Measurements from ENCODE around the gene SLC25A33.
A peak's percentile ranks its signal among the peaks of the same experiment; 100 is the strongest.
"Not testable (repeated sequence)": the region's sequence is repeated elsewhere in the genome, so short reads cannot be mapped to it uniquely, and the experiment has no call there.

SLC25A33 gene, protein sequence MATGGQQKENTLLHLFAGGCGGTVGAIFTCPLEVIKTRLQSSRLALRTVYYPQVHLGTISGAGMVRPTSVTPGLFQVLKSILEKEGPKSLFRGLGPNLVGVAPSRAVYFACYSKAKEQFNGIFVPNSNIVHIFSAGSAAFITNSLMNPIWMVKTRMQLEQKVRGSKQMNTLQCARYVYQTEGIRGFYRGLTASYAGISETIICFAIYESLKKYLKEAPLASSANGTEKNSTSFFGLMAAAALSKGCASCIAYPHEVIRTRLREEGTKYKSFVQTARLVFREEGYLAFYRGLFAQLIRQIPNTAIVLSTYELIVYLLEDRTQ

DNA sequence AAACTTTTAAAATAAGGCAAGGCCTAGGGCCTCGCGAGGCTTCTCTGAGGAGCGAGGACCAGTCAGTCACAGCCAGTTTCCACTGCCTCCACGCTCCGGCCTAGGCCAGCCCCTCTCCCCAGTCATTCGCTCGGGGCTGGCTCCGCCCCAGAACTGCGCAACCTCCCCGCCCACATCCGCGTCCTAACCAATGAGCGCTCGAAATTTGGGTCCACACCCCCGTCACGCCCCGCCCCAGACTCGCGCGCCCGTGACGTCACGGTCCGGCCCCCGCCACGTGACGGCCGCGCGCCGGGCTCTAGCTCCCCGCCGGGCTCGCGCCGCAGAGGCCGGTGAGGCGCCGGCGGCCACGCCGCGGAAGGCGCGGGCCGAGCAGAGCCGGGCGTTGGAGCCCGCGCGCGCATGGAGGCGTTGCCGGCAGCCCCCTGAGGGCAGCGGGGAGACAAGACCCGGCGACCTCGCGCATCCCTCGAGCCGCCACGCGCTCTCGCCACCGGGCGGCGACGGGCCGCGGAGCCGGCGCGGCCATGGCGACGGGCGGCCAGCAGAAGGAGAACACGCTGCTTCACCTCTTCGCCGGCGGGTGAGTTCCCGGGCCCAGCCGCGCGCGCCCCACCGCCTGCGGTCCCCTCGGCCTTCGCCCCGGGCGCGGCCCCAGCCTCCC lies at the start of gene SLC25A33:
TSS of gene SLC25A33 (plus strand) at position 301 of the 664 bp plus-strand sequence. CDS start at position 528, 227 bp downstream.
- DNase-seq, result peak; percentile 95

DNA sequence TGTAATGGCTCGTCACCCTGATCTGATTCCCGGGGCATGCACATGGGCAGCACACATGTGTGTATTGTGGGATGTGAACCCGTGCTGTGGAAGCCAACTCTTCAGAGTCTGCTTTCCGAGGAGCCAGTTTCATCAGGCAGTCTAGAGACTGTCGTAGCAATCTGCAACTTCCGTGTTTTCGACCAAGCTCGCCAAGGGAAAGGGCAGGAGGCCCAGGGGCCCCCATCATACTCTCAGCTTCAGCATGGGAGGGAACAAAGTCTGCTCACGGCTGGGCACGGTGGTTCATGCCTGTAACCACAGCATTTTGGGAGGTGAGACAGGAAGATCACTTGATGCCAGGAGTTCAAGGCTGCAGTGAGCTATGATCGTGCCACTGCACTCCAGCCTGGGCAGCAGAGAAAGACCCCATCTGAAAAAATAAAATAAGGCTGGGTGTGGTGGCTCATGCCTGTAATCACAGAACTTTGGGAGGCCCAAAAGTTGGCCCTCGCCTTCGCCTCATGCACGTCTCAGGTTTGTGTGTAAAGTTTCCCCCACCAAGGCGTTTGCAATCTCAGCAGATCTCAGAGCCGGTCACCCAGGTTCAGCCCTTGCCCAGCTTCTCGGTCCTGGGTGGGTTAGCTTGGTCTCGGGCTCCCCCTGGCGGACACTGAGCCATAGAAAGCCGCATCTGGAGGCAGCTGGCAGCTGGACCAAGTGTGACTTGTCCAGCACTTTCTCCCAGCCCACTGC lies 48.5 kb upstream of the SLC25A33 start:
- DNase-seq, result peak; percentile 72

DNA sequence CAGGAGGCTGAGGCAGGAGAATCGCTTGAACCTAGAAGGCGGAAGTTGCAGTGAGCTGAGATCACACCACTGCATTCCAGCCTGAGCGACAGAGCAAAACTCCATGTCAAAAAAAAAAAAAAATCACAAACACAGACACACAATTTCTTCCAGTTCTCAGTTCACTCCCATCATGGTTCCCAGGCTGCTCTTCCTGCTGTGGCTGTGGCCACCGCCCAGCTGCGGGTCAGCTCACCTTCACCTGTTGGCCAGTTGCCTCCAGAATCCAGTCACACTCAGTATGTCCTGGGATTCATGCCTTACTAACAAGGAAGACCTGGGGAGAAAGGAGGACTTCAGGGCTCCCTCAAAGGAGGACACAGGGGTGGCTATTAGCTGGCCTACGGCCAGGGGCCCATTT lies 45.9 kb upstream of the SLC25A33 start:
- no peak for DNase-seq

DNA sequence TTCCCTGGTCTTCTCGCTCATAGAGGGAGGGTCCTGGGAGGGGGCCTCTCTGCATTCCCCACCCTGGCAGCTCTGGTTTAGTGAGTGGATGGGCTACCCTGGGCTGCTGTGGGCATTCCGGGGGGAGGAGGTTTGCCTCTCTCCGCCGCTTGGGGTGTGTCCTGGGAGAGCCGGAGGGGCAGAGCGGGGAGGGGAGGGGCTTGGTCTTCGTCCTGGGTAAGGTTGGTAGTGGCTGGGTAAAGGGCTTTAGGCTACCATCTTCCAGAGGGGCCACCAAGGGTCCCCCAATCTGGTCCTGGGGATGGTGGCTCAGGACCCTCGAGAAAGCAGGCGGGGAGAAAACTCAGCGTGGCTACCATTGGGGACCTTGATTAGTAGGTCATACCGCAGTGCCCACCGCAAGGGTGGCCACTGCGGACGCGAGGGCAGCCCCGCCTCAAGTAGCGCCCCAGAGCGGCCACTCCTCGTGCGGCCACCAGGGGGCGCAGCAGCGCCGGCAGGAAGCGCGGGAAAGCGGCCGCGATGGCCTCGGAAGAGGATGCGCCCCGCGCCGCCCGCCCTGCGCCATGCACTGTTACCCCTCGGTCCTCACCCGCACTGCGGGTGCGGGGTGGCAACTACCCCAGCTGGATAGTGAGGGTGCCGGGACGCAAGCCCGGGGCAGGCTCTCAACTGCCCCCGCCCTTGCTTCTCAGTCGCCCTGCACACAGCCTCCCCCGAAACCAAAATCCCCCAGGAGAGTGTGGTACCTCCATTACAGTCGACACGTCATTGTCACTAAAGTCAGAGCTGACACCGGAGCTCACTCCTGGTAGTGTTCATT lies 44.1 kb upstream of the SLC25A33 start:
- peak; percentile 45 for DNase-seq

DNA sequence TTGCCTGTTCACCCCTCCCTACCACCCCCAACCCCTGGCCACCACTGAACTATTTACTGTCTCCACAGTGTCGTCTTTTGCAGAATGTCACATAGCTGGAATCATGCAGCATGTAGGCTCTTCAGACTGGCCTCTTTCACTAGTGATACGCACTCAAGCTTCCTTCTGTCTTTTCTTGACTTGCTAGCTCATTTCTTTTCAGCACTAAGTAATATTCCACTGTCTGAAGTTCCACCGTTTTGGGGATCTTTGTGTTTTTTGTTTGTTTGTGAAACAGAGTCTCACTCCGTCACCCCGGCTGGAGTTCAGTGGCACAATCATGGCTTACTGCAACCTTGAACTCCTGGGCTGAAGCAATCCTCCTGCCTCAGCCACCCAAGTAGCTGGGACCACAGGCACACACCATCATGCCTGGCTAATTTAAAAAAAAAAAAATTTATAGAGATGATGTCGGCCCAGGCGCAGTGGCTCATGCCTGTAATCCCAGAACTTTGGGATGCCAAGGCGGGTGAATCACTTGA lies 43.4 kb upstream of the SLC25A33 start:
- DNase-seq, result no peak

DNA sequence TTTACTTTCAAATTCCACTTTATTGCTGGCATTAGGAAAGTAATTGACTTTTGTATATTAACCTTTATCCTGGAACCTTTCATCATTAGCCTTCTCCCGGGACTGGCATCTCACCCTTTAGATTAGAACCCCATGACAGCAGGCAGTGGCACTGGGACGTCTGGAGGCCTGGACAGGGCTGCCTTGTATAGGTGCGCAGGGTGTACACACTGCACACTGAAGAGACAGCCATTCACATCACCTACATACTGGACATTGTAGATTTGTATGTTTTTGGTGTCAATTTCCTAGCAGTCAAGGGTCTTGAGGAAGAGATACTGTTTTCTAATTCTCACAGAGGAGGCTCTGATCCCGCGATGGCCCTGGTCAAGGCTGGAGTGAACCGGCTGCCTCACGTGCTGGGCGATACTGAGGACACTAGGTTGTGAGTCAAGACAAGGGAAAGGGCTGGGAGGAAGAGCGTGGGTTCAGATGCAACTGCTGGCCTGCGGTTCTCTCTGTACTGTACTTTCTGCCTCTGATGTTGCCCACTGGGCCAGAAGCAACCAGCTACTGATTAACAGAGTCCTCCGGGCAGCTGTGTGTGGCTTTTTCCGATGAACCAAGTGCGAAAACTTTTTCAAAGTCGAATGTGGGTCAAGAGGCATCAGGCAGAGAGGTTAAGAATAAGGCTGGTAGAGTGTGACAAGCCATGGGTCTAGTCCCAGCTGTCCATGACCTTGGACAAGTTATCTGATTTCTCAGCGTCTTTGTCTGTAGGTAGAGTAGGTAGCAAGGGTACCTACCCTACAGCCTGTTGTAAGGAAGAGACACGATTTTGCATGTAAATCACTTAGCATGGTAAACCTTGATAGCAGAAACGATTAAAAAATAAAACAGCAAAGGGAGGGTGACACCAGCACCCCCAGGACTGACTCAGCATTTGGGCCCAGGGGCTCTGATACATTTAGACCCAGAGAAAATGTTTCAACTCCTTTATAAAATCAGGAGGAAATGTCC lies 38.2 kb upstream of the SLC25A33 start:
- DNase-seq, result no peak

DNA sequence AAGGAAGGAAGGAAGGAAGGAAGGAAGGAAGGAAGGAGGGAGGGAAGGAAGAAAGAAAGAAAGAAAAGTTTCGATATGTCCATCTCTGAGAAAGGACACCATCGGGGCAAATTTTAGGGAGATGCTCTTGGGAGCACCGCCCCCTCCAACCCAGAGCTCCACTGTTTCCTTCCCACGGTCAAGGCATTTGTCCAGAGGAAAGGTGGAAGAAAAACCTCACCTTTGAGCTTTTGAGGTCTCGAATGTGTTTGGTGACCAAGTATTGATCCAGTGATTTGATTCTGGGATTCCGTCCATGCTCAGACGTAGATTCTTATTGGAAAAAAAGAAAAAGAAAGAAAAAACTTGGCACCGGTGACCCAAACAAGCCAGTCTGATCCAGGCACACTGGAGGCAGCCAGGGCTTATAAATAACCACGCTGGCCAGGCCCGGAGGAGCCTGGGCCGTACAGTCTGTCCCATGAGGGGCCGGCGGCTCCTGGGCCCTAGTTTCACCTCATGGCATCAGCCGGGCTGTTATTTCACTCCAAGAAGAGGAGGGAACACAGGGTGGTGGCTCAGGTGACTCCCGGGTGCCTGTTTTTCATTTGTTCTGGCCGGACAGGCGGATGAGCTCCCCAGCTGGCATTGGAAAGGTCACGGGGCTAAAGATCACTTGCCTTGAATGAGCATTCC lies 36.1 kb upstream of the SLC25A33 start:
- DNase-seq, result no peak

DNA sequence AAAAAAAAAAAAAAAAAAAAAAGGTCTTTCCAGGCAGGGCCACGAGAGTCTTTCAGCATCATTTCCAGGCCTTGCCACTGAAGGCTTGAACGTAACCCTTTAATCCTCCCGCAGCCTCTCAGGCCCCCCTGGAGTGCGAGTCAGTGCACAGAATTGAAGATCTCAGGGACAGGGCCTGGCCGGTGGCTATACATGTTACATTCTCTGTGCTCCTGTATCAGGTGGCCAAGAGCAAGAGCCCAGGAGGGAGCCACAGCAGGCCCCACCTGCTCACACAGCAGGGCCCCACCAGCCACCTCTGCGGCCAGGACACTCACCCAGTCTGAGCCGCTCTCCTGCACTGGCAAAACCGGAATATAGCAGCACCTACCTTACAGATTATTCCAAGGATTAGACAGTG lies 34.1 kb upstream of the SLC25A33 start:
- no peak for DNase-seq

DNA sequence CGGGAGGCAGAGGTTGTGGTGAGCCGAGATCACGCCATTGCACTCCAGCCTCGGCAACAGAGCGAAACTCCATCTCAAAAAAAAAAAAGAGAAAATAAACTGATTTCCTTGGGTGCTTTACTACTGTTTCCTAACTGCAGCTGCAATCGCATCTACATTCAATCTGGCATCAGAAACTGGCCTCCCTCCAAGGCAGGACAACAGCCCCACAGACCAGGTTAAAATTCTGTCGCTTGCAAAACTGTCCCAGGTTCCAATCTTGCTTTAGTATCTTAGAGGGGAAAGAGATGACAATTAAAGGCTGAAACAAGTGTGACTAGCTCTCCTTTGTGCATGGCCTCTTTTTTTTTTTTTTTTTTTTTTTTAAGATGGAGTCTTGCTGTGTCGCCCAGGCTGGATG lies 32.4 kb upstream of the SLC25A33 start:
- DNase-seq, result no peak

DNA sequence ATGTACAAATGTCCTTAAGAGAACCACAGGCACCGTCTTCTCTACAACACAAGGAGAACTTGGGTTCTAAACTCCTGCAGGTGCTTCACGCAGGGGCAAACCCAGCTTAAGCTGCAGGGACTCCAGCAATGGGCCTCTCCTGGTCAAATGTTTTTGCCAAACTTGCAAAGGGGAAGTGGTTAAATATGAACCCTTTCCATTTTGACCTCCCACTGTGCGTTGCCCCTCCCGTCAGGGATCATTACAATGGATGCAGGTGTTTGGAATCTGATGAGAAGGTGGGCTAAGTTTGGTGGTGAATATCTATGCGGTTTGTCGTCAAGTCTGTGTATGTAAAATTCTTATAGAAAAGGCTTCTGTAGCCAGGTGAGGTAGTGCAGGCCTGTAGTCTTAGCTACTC lies 29.1 kb upstream of the SLC25A33 start:
- no peak for DNase-seq

DNA sequence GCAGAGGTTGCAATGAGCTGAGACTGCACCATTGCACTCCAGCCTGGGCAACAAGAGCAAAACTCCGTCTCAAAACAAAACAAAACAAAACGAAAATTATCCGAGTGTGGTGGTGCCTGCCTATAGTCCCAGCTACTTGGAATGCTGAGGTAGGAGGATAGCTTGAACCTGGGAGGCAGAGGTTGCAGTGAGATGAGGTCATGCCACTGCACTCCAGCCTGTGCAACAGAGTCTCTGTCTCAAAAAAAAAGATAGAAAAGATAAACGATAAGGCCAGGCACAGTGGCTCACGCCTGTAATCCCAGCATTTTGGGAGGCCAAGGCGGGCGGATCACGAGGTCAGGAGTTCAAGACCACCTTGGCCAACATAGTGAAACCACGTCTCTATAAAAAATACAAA lies 23.7 kb upstream of the SLC25A33 start:
- DNase-seq, result not testable (repeated sequence)

DNA sequence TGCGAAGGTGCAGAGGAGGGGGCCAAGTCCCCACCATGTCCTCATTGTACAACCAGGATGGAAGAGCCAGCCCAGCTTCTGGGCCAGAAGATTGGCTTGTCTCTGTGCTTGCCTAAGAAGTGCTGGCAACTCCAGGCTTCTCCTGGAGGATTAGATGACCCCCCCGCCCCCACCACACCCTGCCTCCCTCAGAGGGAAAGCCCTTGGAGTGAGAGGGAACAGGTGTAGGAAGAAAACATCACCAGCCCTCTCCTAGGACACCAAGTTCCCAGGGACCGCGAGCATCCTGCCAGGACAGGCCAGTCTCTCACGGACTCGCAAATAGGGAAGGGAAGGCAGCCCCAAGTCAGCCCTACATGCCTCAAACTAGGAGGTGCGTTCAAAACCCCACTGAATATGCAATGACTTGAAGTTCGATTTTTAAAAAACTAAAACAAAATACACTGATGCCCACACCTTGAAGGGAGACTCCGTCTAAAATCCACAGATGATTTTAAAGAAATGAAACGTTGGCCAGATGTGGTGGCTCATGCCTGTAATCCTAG lies 20.7 kb upstream of the SLC25A33 start:
- DNase-seq, result no peak

DNA sequence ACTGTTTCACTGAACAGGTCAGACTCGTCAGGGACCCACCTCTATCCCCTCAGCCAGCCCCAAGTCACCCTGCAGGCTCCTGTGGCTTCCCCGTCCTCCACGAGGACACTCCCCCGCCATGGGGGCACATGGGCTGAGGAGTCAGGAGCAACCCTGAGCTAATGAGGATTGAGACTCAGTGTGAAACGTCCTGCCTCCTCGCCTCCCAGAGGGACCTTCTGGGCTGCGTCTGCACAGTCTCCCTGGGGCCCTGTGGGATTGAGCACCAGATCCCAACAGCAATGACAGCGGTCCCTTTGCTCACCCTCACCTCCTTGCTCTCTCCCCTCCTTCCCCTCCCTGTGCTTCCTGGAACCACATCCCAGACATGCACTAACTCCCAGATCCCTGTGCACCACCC lies 18.9 kb upstream of the SLC25A33 start:
- DNase-seq, result no peak

DNA sequence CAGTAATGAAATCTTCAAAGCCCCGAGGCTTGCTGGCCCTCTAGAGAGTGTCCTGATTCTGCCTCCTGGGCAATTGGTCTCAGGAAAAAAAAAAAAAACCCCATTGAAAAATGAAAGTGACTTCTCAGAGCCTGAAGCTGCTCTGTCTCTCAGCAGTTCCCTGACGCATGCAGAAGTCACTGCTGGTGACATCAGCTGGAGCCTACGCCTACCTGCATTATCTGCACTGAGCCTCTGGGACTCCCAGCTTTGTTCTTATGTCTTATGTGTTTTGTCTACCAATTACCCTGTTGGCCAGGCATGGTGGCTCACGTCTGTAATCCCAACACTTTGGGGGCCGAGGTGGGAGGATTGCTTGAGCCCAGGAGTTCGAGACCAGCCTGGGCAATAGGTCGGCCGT lies 10.1 kb upstream of the SLC25A33 start:
- DNase-seq, result no peak

DNA sequence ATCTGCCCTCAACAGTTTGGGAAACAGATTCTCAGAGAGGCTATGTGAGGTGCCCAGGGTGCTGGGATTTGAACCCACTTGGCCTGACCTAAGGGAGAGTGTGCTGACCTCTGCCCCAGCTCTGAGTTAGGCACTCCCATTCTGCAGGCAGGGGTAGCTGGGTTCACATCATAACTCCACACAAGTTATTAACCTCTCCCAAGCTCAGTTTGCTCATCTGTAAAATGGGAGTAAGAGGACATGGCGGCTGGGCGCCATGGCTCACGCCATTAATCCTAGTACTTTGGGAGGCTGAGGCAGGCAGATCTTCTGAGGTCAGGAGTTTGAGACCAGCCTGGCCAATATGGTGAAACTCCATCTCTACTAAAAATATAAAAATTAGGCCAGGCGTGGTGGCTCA lies 8.9 kb upstream of the SLC25A33 start:
- DNase-seq, result no peak

DNA sequence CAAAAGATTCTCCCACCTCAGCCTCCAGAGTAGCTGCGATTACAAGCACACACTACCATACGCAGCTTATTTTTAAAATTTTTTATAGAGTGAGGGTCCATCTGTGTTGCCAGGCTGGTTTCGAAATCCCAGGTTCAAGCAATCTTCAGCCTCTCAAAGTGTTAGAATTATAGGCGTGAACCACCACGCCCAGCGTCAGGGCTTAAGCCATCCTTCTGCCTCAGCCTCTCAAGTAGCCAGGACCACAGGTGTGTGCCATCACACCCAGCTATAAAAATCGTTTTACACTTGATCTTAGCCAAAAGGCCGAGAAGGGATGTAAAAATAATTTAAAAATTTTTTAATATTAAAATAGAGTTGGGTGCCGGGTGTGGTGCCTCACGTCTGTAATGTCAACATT lies 4.3 kb upstream of the SLC25A33 start:
- no peak for DNase-seq

DNA sequence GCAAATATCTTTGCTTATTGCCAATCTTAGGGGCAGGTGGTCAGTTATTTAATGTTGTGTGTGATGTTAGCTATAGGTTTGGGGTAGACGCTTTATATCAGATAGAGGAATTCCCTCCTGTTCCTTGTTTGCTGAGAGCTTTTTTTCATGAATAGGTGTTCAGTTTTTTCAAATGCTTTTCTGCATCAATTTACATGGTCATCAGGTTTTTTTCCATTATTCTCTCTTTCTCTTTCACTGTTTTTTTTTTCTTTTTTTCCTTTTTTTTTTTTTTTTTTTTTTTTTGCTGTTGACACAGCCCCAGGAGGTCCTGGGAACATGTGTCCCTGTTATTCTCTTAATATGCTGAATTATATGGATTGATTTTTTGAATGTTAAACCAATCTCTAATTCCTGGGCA lies 3.0 kb upstream of the SLC25A33 start:
- no peak for DNase-seq

DNA sequence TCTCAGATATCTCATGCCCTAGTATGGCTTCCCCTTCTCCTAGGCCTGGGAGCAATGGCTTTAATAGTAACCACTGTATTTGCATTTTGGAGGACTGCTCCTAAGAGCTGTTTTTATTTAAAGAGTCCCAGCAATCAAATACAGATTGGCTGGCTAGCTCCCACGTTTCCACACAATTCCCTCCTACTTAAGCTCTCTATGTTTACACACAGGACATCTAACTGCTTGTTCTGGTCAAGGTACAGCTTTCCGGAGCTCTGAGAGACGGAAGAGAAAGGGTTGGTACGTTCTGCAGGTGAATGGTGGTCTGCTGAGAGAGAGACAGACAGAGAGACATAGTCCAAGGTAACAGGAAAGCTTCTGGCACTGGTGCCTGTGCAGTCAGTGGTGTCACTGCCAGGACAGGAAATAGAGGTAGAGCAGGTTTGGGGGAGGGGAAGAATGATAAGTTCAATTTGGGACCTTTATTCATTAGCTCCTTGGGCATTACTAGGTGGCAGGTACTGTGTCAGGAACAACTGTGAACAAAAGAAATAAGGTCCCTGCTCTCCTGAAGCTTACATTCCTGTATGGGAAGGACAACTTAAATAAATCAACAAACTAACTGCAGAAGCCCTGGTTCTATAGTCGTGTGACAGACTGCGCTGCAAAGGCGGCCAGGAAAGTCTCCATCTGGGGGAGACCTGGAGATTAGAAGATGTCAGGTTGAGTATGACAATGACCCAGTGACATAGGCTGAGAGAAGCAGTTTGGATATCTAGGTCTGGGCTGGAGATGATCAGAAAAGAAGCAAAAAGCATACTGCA lies 1.2 kb upstream of the SLC25A33 start:
- no peak for DNase-seq

DNA sequence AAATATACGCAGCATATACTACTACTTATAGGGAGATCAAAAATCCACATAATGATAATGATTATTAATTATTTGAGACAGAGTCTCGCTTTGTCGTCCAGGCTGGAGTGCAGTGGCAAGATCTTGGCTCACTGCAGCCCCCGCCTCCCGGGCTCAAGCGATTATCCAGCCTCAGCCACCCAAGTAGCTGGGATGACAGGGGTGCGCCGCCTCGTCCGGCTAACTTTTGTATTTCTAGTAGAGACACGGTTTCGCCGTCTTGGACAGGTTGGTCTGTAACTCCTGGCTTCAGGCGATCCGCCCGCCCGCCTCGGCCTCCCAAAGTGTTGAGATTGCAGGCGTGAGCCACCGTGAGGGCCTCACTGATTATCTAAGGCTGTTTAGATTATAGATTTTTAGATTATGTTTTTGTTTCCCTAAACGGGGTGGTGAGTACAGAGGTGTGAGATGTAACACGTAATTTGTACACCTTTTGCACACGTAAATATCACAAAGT lies 548 bp upstream of the SLC25A33 start:
- DNase-seq, result no peak
